GM10248 (cell line): ENCODE data around the gene RCBTB1.

Experiments used
- CTCF ChIA-PET: fragments of 300-600 bp; sonication (Branson Sonifier 250); formaldehyde crosslinking; extraction: SDS; loops from one replicate; lab custom pipeline; 2021; ENCODE audit warnings: antibody characterized with exemption; lab: Yijun Ruan, JAX
- POLR2A ChIA-PET: fragments of 350-650 bp; sonication (Branson Sonifier 250); formaldehyde crosslinking; extraction: SDS; loops from one replicate; lab custom pipeline; 2020; ENCODE audit warnings: antibody characterized with exemption; lab: Yijun Ruan, JAX
- DNase-seq: peaks from one replicate; pipeline ENCODE4 v3.0.0; 2012; ENCODE audit errors: extremely low spot score
- TF ChIP-seq, protein P1 (sequence below): IDR thresholded peaks from 2 replicates; pipeline ENCODE4 v1.5.1; 2012; ENCODE audit warnings: mild to moderate bottlenecking, low read depth; ENCODE audit errors: extremely low read depth, missing control alignments, control extremely low read depth

RCBTB1 gene

GRCh38 chr13:49528161-49528560 lies 57.2 kb downstream of the RCBTB1 start:
- no peak for DNase-seq
- TF ChIP-seq, protein P1, sequence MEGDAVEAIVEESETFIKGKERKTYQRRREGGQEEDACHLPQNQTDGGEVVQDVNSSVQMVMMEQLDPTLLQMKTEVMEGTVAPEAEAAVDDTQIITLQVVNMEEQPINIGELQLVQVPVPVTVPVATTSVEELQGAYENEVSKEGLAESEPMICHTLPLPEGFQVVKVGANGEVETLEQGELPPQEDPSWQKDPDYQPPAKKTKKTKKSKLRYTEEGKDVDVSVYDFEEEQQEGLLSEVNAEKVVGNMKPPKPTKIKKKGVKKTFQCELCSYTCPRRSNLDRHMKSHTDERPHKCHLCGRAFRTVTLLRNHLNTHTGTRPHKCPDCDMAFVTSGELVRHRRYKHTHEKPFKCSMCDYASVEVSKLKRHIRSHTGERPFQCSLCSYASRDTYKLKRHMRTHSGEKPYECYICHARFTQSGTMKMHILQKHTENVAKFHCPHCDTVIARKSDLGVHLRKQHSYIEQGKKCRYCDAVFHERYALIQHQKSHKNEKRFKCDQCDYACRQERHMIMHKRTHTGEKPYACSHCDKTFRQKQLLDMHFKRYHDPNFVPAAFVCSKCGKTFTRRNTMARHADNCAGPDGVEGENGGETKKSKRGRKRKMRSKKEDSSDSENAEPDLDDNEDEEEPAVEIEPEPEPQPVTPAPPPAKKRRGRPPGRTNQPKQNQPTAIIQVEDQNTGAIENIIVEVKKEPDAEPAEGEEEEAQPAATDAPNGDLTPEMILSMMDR, result no peak
- ChIA-PET CTCF (interaction anchor here (0.9 kb wide), 1 partner anchor 18 kb away, joined by 3 read pairs; no protein-coding TSS in a partner anchor), POLR2A (no interaction called here)

- no peak for DNase-seq
- CTCF ChIA-PET, result no interaction called here
- POLR2A ChIA-PET, result no interaction called here
- TF ChIP-seq, protein P1, result no peak
Observed at GRCh38 chr13:49527123-49527522, 58.2 kb downstream of the RCBTB1 start.

- POLR2A ChIA-PET, result no interaction called here
- DNase-seq, result no peak
- TF ChIP-seq, protein P1, result no peak
- CTCF ChIA-PET, result interaction anchor here (0.8 to 1.2 kb wide), 5 partner anchors 8 to 36 kb away, joined by 3 read pairs; no protein-coding TSS in a partner anchor
Observed at GRCh38 chr13:49524740-49525501, 60.4 kb downstream of the RCBTB1 start.

- no peak for DNase-seq
- TF ChIP-seq, protein P1, result no peak
- ChIA-PET CTCF (interaction anchor here (1.3 kb wide), 1 partner anchor 34 kb away, joined by 6 read pairs; no protein-coding TSS in a partner anchor), POLR2A (no interaction called here)
Observed at GRCh38 chr13:49521224-49521623, 64.1 kb downstream of the RCBTB1 start.

- ChIA-PET CTCF (interaction anchor here (1.2 kb wide), 1 partner anchor 42 kb away, joined by 3 read pairs; no protein-coding TSS in a partner anchor), POLR2A (no interaction called here)
- TF ChIP-seq, protein P1, result no peak
- DNase-seq, result no peak
Observed at GRCh38 chr13:49517461-49517860, 67.9 kb downstream of the RCBTB1 start.

- POLR2A ChIA-PET, result no interaction called here
- no peak for DNase-seq
- TF ChIP-seq, protein P1, result no peak
- CTCF ChIA-PET, result interaction anchor here (0.9 to 1.7 kb wide), 5 partner anchors 9 to 43 kb away, joined by 3 to 5 read pairs (median 3); no protein-coding TSS in a partner anchor
Observed at GRCh38 chr13:49516467-49516866, 68.9 kb downstream of the RCBTB1 start.
